Measurements from ENCODE around the gene SULT1A1. TPM values are rescaled to one million over a fixed set of nuclear protein-coding genes. Genes with fewer than 3 reads are reported as not detected.
"Not testable (repeated sequence)": the region's sequence is repeated elsewhere in the genome, so short reads cannot be mapped to it uniquely, and the experiment has no call there.

SULT1A1 gene
- polyA plus RNA-seq, 3 donors = 21.9 to 30.4 (median 30.3) TPM

GRCh38 chr16:28595451-28595850, 14.4 kb downstream of the SULT1A1 start:
- DNase-seq = not testable (repeated sequence)

GRCh38 chr16:28592979-28593553, 16.8 kb downstream of the SULT1A1 start:
- DNase-seq = no peak

- no peak for DNase-seq
Observed at GRCh38 chr16:28592511-28592910, 17.3 kb downstream of the SULT1A1 start.

- DNase-seq = no peak
Observed at GRCh38 chr16:28591355-28591754, 18.5 kb downstream of the SULT1A1 start.

- DNase-seq = no peak
Observed at GRCh38 chr16:28590384-28591340, 19.2 kb downstream of the SULT1A1 start.

DNA sequence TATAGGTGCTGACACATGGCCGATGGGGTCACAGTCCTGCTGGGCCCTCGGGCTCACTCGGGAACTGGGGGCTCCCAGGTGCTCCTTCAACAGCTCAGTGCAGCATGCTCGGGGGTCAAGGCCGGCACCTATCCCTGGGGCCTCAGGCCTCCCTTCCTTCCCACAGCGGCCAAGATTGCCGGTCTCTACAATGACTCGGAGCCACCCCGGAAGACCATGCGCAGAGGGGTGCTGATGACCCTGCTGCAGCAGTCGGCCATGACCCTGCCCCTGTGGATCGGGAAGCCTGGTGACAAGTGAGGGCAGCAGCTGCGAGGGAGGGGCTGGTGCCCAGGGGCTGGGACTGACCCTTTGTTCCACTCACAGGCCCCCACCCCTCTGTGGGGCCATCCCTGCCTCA, 19.9 kb downstream of the SULT1A1 start:
- DNase-seq = no peak

DNA sequence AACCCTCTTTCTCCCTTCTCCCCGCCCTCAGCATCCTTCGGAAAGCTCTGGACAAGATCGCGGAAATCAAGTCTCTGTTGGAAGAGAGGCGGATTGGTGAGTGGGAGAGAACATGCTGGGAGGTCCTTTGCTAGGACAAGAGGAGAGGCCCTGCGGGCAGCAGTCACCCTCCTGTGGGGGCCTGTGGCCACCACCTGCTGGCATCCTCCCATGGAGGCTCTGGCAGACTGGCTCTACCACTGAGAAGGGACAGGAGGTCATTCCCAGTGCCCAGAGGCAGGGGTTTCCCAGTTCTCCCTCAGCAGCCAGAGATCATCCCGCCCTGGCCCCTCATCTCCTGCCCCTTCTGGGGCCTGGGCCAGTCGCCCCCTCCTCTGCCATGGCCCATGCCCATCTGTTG, 20.8 kb downstream of the SULT1A1 start:
- no peak for DNase-seq

- DNase-seq = no peak
Observed at GRCh38 chr16:28587386-28587785, 22.5 kb downstream of the SULT1A1 start.

- DNase-seq = no peak
Observed at GRCh38 chr16:28586466-28586865, 23.4 kb downstream of the SULT1A1 start.

- DNase-seq = no peak
Observed at GRCh38 chr16:28585674-28586073, 24.2 kb downstream of the SULT1A1 start.

- DNase-seq = no peak
Observed at GRCh38 chr16:28580726-28581315, 29.0 kb downstream of the SULT1A1 start.

DNA sequence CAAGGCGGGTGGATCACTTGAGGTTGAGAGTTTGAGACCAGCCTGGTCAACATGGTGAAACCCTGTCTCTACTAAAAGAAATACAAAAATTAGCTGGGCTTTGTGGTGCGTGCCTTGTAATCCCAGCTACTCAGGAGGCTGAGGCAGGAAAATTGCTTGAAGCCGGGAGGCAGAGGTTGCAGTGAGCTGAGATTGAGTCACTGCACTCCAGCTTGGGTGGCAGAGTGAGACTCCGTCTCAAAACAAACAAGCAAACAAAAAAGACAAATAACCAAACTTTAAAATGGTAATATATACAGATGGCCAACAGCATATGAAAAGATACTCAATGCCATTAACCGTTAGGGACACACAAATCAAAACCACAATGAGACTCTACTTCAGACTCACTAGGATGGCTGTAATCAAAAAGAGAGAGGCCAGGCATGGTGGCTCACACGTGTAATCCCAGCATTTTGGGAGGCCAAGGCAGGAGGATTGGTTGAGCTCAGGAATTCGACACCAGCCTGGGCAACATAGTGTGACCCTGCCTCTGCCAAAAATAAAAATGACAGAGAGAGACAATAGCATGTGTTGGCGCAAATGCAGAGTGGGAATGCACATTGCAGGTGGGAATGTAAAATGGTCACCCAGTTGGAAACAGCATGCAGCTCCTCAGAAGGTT, 34.3 kb downstream of the SULT1A1 start:
- DNase-seq = no peak

- no peak for DNase-seq
Observed at GRCh38 chr16:28574925-28575324, 34.9 kb downstream of the SULT1A1 start.

- DNase-seq = no peak
Observed at GRCh38 chr16:28573738-28574718, 35.8 kb downstream of the SULT1A1 start.

DNA sequence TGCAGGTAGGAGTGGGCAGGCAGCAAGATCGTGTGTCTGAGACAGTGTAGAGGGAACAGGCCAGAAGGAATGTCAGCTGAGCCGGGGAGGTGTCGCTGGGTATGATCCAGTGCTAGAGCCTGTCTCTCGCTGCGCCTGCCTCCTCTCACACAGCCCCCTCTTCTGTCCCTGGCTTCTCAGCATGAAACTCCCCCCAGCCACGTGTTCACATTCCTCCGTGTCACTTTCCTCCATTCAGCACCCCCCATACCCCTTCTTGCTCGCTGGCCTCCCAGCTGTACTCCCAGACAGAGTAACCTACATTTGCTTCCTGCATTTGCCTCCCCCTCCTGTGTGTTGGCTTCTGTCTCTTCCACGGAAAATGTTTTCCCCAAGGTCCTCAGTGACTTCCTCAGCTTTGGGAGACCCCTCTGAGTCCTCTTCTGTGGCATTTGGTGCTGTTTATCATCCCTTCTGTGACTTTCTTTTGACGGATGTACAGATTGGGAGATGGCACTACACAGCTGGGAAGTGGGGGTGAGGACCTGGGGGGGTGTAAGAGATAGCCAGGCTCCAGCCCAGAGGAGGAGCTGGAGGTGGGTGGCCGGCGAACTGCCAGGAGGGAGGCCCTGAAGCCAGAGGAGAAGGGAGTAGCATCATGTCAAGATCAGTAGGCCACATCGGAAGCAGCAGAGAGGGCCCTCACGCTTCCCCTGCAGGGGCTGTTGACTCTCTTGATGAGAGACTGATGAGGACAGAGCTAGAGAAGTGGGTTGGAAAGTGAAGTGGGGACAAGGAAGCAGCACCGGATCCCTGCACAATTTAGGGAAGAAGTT, 36.9 kb downstream of the SULT1A1 start:
- peak; percentile 82 for DNase-seq

DNA sequence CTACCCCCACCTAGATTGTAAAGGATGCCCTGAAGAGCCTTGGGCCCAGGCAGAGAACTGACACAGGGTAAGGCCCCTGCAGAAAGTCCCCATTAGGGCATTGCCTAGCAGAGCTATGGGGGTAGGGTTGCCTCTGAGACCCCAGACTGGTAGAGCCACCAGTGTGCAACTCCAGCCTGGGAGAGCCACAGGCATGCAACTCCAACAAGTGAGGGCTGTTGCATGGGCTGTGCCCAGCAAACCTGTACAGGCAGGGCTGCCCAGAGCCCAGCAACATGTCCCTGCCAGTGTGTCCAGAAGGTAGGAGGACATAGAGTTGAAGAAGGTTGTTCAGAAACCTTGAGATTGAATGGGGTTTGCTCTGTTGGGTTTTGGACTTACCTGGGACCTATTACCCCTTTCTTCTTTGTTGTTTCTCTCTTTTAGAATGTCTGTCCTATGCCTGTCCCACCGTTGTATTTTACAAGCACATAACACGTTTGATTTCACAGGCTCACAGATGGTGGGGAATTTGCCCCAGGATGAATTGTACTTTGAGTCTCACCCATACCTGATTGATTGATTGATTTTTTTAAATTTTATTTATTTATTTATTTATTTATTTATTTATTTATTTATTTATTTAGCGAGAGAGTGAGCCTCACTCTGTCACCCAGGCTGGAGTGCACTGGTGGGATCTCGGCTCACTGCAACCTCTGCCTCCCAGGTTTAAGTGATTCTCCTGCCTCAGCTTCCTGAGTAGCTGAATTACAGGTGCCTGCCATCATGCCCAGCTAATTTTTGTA, 39.7 kb downstream of the SULT1A1 start:
- no peak for DNase-seq

GRCh38 chr16:28569021-28569420, 40.8 kb downstream of the SULT1A1 start:
- no peak for DNase-seq

DNA sequence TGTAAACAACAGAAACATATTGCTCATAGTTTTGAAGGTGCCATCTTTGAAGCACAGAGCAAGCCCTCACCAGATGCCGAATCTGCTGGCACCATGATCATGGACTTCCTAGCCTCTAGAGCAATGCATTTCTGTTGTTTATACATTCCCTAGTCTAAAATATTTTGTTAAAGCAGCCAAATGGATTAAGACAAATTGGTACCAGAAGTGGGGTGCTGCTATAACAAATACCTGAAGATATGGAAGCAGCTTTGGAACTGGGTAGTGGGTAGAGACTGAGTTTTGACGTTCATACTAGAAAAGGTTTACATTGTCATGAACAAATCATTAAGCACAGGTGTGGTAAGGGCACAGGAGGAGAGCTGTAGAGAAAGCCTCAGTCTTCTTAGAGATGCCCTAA, 42.6 kb downstream of the SULT1A1 start:
- DNase-seq = no peak

DNA sequence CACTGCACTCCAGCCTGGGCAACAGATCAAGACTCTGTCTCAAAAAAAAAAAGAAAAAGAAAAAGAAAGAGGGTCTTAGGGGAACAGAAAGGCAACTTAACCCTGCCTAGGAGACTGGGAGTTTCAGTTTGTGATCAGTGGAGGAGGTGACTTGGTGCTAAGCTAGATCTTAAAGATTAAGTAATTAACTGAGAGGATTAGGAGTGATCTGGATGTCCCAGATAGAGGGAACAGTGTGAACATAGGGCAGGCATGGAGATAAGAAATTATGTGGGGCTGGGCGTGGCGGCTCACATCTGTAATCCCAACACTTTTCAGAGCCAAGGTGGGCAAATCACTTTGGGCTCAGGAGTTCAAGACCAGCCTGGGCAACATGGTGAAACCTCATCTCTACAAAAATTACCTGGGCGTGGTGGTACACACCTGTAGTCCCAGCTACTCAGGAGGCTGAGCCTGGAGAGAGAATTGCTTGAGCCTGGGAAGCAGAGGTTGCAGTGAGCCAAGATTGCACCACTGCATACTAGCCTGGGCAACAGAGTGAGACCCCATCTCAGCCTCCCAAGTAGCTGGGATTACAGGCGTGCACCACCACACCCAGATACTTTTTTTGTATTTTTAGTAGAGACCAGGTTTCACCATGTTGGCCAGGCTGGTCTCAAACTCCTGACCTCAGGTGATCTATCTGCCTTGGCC, 43.5 kb downstream of the SULT1A1 start:
- DNase-seq = not testable (repeated sequence)

All from renal pelvis (tissue), 4 donors.